HepG2 (cell line): ENCODE results near the gene NTM.

Experiments
- ADNP ChIP-seq: sonication (generic); formaldehyde crosslinking; IDR thresholded peaks from 2 replicates; pipeline ENCODE4 v1.4.0; 2020; ENCODE audit warnings: missing genetic modification reagents
- CHCHD3 ChIP-seq: sonication (generic); formaldehyde crosslinking; IDR thresholded peaks from 2 replicates; pipeline ENCODE4 v1.8.0; 2022; ENCODE audit warnings: mild to moderate bottlenecking, missing genetic modification reagents, moderate library complexity
- CTCF ChIP-seq: sonication (generic); formaldehyde crosslinking; IDR thresholded peaks from 2 replicates; pipeline ENCODE4 v1.5.0; 2020; ENCODE audit warnings: mild to moderate bottlenecking, missing genetic modification reagents, moderate library complexity
- ETV6 ChIP-seq: sonication (generic); formaldehyde crosslinking; conservative IDR thresholded peaks from 2 replicates; pipeline ENCODE4 v1.4.0; 2020; ENCODE audit warnings: missing genetic modification reagents
- HDAC6 ChIP-seq: fragments of 200-600 bp; sonication (generic); IDR thresholded peaks from 2 replicates; pipeline ENCODE4 v1.7.0; 2017; ENCODE audit warnings: mild to moderate bottlenecking, antibody characterized with exemption, low read length, low read depth
- PBX2 ChIP-seq: IDR thresholded peaks from 2 replicates; pipeline ENCODE4 v1.6.1; 2016; ENCODE audit warnings: control low read depth
- POLR2AphosphoS5 ChIP-seq: IDR thresholded peaks from 2 replicates; pipeline ENCODE4 v1.6.1; 2012; ENCODE audit warnings: low read depth, low read length
- SNAI1 ChIP-seq: sonication (generic); formaldehyde crosslinking; IDR thresholded peaks from 2 replicates; pipeline ENCODE4 v1.5.0; 2020; ENCODE audit warnings: mild to moderate bottlenecking, missing genetic modification reagents, borderline replicate concordance
- SP1 ChIP-seq, 2 experiments: fragments of 450-650 bp in 1 of 2; sonication (generic) in 1 of 2; formaldehyde crosslinking in 1 of 2; IDR thresholded peaks; 2 replicates each; pipeline versions ENCODE4 v1.4.0 to v1.6.1; 2016 to 2020; ENCODE audit warnings: missing genetic modification reagents in 1 of 2

- TF ChIP-seq SP1 (IDR thresholded peaks at IDR 0.05) (no peak), SP1 (CRISPR knock-in tag; IDR thresholded peaks at IDR 0.05) (no peak), CHCHD3 (CRISPR knock-in tag) (no peak), ETV6 (CRISPR knock-in tag) (no peak), HDAC6 (no peak), CTCF (CRISPR knock-in tag) (no peak), POLR2AphosphoS5 (no peak), SNAI1 (CRISPR knock-in tag) (no peak), PBX2 (CRISPR knock-in tag) (no peak), ADNP (CRISPR knock-in tag) (no peak)
These were observed 575.3 kb downstream of the NTM start for GRCh38 chr11:131945706-131946105.
